CD4-positive, alpha-beta T cell treated with Interleukin-6 at 100 ng/mL for 8 hours (primary cell): ENCODE data around the gene GP2.
"Not testable (repeated sequence)": the region's sequence is repeated elsewhere in the genome, so short reads cannot be mapped to it uniquely, and the experiment has no call there.

Source experiments
- DNase-seq: peaks from one replicate; pipeline ENCODE4 v3.0.0-alpha.2; 2020; ENCODE audit warnings: mixed read lengths, low spot score

Gene GP2

DNA sequence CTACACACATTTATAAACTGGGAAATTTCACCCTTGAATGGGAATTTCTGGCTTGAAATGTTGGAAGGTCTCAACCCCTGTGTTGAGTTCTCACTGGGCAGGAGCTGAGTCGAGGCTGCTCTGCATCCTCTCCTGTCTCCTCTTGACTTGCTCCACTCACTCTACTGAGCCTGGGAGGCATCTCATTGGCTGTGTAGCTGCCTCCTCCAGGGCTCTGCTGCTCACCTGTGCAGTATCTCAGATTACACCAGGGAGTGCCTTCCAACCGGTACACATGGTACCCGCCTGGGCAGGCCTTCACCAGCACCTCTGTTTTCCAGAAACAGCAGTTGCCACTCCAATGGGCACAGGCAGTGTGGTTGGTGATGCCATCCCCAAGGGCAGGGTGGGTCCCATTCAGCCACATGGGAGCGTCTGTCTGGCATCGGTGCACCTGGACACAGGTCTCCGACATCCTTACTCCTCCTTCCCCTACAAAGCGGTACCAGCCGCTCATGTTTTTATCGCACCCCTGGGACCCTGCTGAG, 3.7 kb downstream of the GP2 start:
- DNase-seq: no peak

DNA sequence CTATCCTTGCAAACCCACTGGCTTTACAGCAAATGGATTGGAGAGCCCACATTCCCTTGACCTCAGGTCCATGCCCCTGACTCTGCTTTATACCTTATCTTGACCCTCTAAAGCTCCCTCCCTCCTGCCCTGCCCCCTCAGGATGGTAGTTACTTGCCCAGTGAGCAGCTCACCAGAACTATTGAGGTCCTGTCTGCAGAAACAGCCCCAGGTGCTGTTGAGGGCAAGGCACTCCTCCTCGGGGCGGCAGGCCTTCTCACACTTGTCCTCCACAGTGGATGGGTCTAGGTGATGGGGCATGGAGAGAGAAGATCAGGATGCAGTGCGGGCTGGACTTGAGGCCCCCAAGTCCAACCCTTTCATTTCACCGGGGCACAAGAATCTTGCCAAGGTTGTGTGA, 4.6 kb downstream of the GP2 start:
- no peak for DNase-seq

DNA sequence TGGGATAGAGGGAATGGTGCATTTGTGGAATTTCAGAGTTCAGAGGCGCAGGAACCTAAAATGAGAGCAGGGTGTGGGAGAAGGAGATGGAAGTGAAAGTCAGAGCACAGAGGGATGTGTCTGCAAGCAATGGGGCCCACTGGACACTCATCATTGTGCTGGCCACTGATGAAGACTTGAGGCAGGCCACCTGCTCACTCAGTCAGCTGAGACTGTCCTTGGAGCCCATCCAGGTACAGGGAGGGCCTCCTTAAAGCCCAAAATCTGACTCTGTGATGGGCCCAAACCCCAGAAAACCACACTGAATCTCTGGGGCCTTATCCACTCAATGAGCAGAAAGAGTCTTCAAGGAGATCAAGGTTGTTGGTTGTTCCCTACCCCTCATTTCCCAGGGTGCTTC, 5.6 kb downstream of the GP2 start:
- DNase-seq: no peak

DNA sequence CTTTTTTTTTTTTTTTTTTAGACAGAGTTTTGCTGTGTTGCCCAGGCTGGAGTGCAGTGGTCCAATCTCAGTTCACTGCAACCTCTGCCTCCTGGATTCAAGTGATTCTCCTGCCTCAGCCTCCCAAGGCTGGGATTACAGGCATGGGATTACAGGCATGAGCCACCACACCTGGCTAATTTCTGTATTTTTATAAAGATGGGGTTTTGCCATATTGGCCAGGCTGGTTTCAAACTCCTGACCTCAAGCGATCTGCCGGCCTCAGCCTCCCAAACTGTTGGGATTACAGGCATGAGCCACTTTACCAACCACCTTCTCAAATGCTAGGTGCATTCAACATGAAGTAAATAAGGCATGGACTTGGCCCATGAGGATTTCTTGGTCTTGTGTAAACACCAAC, 6.3 kb downstream of the GP2 start:
- DNase-seq: not testable (repeated sequence)

DNA sequence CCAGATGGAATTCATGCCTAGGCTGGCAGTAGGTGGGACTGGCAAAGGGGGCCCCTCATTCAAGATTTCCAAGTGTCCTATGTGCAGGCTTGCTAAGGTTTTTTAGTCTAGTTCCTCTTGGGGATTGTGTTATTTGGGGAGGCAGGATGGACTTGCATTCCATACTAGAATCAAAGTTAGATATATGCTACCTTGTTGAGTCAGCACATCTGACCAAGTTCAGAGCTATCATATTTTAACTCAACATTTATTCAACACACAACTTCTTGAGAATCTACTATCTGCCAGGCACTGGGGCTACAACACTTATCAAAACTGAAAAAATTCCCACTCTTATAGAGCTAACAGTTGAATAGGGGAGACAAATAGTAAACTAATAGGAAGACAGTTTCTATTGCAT, 6.7 kb downstream of the GP2 start:
- no peak for DNase-seq

DNA sequence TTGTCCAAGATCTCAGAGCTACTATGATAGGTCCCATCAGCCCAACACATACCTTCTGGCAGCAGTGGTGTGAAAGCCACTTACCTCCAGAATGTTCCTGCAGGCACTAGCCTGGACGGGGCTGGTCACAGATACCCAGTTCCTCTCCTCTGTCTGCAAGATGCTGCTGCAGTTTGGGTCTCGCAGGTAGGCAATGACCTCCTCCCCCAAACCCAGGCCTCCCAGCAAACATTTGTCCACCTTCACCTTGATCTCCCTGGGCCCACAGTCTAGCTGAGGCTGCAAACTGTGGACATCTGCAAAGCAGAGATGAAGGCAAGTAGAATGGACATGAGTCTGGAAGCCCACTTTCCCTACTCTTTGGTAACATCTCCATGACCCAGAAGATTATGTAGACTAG, 7.1 kb downstream of the GP2 start:
- no peak for DNase-seq

DNA sequence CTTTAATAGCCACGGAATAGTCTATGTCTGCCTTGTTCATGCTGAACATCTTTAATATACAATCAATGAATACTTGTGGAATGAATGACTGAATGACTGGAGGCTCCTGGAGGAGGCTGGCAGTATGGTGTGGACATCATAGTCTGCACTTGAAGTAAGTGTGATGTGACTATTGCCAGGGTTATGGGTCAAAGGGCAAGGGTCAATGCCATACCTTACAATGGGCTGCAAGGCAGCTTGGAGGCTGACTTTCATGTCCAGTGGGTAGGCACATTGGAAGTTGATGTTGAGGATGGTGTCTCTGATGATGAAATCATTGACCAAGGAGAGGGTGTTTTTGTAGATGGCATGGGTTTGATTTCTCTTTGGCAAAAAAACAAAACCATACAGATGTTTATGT, 7.9 kb downstream of the GP2 start:
- no peak for DNase-seq

DNA sequence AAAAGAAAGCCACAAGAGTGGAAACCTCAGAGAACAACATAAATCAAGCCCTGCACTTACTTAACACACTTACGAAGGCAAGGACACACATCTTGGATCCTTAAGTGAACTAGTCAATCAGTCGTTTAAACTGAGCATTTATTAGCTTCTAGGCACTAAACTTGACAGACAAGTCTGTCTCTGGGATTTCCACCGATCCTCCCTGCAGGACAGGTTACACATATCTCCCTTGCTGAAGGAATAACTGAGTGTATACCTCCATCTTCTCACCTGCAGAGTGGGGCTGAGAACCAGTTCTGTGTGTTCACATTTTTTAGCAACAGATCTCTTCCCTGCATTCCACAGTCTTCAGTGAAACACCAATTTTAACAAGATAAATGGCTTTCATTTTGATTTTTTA, 8.9 kb downstream of the GP2 start:
- DNase-seq: no peak

DNA sequence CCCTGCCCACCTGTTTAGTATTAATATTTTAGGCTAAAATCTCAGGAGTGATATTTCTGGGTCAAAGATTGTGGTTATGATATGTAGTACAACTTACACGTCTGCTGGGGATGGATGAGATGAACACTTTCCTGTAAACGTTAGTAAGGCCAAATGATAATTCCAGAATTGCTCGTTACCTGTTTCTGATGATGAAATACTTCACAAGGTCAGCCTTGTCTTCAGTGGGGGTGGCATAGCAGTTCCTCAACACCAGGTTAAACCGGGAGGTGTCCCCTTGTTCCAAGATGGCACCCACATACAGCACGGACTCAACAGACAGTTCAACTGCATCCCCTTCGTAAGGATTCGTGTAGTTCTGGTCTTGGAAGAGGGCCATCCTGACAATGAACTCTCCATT, 9.3 kb downstream of the GP2 start:
- no peak for DNase-seq

DNA sequence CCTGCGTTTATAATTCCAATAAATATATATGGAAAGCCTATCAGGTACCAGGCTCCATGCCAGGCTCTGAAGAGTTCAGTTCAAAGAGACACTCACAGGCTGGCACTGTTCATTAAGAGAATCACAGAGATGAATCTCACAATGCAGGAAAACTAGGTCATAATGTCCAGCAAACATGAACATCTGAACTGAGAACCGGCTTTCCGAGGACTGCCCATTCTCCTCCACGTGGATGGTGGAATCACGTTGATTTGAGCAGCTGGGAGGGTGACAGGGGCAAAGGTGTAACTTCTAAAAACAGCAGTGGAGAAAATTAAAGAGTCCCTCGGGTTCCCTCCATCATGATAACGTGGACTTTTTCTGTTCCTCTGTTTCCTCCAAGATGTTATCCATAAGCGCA, 10.2 kb downstream of the GP2 start:
- DNase-seq: no peak

DNA sequence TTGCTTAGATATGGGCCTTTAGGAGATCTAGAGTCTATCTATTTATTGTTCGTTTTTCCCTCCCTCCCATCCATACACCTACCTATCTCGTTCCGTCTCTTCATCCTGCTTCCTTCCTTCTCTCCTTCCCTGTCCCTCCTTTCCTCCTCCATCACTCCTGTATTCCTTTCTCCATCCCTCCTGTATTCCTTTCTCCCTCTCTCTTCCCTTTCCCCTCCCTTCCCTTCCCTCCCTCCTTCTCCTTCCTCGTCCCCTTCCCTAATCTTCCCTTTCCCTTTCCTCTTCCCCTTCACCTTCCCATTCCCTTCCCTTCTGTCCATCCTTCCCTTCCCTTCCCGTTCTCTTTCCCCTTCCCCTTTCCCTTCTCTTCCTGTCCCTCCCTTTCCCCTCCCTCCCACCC, 10.6 kb downstream of the GP2 start:
- no peak for DNase-seq

DNA sequence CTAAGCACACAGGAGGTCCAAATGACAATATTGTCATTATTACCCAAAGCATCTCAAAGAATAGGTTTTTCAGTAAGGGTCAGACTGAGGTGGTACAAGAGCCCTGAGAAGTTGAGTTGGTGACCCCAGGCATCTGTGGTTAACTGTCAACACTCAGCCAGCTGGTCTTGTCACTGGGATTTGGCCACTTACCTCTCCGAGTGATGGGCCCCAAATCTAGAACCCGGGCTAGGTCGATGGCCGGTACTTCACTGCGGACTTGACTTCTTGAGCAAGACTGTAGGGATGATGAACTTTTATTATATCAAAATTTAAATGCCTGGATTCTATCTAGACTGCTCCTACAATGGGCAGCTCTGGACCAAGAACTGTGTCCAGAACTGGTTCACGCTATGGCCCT, 11.5 kb downstream of the GP2 start:
- DNase-seq: no peak

DNA sequence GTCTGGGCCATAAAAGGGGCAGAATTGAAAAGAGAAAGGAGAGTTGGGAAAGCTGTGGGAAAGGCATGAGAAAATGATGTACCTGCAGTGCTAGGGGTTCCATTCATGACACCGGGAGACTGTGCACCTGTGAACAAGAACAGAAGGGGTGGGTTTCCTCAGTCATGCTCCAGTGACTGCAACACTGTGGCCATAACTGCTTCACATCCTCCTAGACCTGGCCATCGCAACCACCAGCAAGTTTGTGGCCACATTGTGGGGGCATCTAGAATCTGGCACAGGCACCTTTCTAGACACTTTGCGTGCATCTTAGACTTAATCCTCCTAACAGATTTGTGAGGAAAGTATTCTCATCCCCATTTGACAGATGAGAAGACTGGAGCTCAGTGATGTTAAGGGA, 12.7 kb downstream of the GP2 start:
- no peak for DNase-seq

DNA sequence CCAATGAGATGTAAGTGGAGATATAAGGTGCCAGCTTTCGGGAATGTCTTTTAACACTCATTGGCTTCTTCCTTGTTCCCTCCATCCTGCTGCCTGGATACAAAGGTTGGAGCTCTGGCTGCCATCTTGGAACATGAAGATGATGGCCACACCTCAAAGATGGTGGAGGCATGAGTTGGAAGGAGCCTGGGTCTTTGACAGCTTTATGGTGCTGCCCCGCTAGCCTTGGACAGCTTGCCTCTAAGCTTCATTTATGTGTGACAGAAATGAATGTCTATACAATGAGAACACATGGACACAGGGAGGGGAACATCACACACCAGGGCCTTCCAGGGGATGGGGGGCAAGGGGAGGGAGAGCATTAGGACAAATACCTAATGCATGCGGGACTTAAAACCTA, 13.6 kb downstream of the GP2 start:
- no peak for DNase-seq

DNA sequence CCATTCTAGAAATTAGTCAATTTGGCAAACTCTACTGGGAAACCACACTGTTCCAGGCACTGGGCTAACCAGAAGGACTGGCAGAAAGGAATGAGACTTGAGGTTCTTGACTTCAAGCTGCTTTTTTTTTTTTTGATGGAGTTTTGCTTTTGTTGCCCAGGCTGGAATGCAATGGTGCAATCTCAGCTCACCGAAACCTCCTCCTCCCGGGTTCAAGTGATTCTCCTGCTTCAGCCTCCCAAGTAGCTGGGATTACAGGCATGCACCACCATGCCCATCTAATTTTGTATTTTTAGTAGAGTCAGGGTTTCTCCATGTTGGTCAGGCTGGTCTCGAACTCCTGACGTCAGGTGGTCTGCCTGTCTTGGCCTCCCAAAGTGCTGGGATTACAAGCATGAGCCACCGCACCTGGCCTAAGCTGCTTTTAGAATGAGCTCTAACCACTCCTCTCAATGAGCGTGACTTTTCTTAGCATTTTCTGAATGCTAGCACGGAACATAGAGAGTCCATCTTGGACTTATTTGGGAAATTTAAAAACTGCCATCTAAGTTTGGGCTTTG, 14.7 kb downstream of the GP2 start:
- DNase-seq: not testable (repeated sequence)

DNA sequence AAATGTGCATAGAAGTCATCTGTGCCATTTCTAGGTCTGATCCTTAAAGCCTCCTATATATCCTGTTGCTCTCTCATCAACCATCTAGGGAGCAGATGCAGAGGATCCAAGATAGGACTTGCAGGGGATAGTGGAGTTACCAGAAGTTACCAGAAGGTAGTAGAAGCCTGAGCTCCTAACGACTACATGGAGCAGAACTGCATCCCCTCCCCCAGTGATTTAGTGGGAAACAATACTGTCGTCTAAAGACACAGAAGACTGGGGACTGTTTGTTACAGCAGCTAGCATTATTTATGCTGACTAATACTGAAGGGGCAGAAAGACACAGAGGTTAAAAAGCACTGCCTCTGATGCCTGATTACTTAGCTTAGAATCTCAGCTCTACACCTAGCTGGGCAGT, 15.8 kb downstream of the GP2 start:
- DNase-seq: no peak

DNA sequence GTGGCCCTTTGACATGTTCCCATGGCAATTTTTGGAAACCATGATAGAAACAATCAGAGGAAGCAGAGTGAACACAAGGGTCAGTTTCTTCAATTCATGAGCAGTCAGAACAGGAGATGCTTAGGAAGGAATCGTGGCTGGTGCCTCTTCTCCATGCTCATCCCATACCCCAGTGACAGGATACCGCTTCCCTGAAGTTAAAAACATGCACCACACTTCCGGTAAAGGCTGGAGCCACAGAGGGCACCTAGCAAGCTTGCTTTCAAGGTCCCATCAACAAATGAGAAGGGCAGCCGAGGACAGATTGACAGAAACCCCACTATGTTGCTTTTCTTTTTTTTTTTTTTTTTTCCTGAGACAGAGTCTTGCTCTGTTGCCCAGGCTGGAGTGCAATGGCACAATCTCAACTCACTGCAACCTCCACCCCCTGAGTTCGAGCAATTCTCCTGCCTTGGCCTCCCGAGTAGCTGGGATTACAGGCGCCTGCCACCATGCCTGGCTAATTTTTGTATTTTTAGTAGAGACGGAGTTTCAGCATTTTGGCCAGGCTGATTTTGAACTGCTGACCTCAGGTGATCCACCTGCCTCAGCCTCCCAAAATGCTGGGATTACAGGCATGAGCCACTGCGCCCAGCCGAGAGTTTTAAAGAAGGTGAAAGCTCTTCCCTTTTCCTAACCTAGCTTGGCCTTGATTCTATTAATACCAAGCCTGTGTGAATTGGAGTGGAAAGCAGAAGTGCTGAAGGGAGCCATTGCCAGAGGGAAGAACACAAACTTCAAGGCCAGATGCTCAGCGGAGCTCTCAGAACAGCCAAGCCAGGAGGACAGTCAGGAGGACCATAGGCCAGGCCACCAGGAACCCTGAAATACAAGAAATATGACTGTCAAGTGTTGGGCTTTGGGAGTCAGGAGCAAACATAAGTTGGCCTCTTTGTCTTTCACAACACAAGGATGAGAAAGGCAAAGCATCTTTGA, 16.6 kb downstream of the GP2 start:
- no peak for DNase-seq

DNA sequence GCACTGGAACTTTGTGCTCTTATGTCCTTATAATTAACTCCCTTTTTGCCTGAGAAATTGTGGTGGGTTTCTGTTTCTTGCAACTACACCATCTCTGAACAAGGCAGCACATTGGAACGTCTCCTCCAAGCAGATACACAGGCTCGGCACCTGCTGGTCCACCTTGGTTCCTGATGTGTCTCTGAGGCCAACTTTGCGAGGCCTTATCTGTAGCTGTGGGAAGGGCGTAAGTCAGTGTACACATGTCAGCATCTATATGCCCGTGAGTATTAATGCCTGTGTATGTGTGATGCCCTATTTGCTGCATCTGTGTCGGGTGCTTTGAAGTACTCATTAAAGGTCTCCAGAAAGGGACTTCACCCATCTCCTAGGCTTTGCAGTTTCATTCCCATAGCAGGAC, 17.5 kb downstream of the GP2 start:
- DNase-seq: no peak

DNA sequence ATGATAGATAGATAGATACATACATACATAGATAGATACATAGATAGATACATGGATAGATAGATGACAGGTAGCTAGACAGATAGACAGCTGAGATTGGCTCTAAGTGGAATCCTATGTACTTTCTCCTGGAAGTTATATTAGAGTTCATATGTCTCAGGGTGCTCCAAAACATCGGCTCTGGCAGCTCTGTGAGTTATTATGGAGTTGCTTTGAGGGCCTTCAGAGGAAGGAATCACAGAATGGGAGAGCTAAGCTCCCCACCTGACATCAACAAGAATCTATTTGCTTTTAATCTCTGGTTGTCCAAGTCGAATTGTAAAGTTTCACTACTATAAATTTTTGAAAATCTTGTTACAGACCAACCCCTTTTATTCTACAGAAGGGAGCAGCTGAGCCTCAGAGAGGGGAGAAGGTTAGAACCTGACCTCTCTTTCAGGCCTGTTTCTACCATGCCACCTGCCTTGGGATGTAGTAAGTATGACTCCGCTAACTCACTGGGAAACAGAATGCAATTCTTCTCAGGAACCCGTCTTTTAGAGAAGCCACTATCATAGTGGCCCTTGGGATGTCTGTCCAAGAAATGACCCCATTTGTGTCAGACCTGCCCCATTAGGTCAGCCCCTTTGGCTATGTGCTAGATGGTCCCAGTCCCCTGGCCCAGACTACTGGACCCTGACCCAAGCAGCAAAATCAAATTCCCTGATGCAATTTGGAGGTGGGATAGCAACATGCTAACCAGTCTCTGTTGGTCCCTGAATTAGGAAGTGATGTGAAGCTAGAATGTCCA, 18.3 kb downstream of the GP2 start:
- DNase-seq: no peak

DNA sequence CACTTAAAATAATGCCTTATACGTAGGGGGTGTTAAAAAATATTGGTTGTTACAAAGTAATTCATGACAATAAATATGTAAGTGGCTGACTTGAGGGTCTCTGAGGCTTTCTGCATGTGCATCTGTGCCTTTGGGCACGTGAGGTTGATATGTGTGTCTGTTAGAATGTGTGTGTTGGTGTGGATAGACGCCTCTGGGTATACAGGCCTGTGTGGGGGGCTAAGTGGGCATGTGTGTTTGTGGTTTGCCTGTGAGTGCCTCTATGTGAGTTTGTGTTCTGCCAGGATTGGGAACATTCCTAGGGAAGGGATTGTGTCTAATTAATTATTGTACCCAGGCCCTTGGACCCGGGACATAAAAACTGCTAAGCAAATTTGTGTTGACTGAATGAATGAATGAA, 19.0 kb downstream of the GP2 start:
- no peak for DNase-seq

DNA sequence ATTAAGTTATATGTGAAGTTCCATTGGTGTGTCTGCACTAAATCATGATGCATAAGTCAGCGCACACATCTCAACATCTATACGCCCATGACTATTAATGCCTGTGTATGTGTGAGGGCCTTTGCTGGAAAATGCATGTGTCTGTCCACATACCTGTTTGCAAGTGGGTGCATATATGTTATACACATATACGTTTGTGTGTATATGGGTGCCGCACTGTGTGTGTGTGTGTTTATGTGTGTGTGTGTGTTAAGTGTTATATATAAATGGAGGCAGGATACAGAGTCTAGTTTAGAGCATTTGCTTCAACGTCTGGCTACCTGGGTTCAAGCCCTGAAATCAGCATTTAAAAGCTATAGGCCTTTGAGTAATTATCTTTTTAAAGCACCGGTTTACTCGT, 19.5 kb downstream of the GP2 start:
- DNase-seq: no peak

DNA sequence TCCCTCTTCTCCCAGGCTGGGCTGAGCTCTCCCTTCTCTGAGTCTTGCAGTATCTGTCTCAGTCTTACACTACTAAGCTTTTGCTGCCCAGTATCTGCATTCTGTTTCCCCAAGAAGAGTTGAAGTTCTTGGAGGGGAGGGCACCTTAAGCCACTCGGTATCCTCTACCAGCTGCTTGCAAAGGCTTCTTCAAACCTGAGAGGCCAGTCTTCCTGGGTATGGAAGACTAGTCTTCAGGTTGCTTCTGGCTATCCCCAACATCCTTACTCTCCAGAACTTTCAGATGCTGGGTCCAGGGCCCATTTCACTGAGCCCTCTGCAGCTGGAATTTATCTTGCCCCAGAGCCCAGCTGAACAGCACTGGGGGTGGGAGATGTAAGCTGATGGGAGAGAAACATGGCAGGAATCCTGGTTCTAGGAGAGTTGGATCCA, 20.1 kb downstream of the GP2 start:
- no peak for DNase-seq

DNA sequence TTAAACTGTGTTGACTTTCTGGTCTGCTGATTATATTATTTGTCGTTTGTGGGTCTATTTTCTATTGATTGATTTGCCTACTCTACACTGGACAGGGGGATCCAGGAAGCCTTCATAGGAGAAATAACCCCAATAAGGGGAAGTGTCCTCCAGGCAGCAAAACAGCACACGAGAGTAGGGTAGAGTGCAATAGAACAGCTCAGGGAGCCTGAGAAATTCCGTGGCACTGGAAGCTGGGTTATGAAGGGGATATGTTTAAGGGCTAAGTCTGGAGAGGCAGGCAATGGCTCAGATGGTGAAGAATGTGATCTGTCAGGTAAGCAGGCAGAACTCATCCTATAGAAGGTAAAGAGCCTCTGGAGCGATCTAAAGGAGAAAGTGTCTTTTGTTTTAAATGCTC, 20.9 kb downstream of the GP2 start:
- DNase-seq: no peak
